Adrenal gland (tissue), 12 donors: Measurements from ENCODE around the gene SPTLC2. TPM values are rescaled to one million over a fixed set of nuclear protein-coding genes. Genes with fewer than 3 reads are reported as not detected.

Source experiments
- DNase-seq, 7 donors: peaks; one replicate each; pipeline ENCODE4 v3.0.0-alpha.2; 2019 to 2020
- H3K27ac ChIP-seq, 5 donors: fragments of 200-600 bp; sonication (generic) in 4 of 5; 1 replicate in 3 of 5; 2 replicates in 2 of 5; pipeline versions ENCODE4 v1.5.1 to v1.8.0; 2016 to 2020; ENCODE audit warnings: mild to moderate bottlenecking in 1 of 5
- H3K27me3 ChIP-seq: fragments of 200-600 bp; 2 replicates; pipeline ENCODE4 v1.8.0; 2021
- H3K36me3 ChIP-seq, 2 donors: fragments of 200-600 bp; replicated peaks in 1 of 2; 1 replicate in 1 of 2; 2 replicates in 1 of 2; pipeline versions ENCODE4 v1.5.1 to v1.8.0; 2018 to 2022
- H3K4me1 ChIP-seq, 2 donors: fragments of 200-600 bp; replicated peaks in 1 of 2; 1 replicate in 1 of 2; 2 replicates in 1 of 2; pipeline versions ENCODE4 v1.5.1 to v1.8.0; 2018 to 2021
- H3K4me3 ChIP-seq, 4 donors: fragments of 200-600 bp; sonication (generic) in 3 of 4; one replicate each; pipeline ENCODE4 v1.5.1; 2016 to 2018
- H3K9me3 ChIP-seq, 3 donors: fragments of 200-600 bp; sonication (generic) in 1 of 3; replicated peaks in 1 of 3; 1 replicate in 2 of 3; 2 replicates in 1 of 3; pipeline versions ENCODE4 v1.5.1 to v1.8.0; 2016 to 2021
- CTCF ChIP-seq, 6 experiments: fragments of 450-650 bp in 4 of 6; fragments of 200-600 bp in 2 of 6; sonication (generic) in 1 of 6; IDR thresholded peaks; 1 replicate in 5 of 6; 2 replicates in 1 of 6; pipeline versions ENCODE4 v1.5.1 to v1.8.0; 2016 to 2021; ENCODE audit warnings: antibody characterized with exemption in 6 of 6, mild to moderate bottlenecking in 2 of 6, moderate library complexity in 1 of 6
- POLR2A ChIP-seq, 2 donors: fragments of 450-650 bp; IDR thresholded peaks; one replicate each; pipeline ENCODE4 v1.6.1; 2017; ENCODE audit warnings: antibody characterized with exemption in 2 of 2, mild to moderate bottlenecking in 2 of 2, moderate library complexity in 1 of 2
- WGBS, 4 donors: extraction: QIAGEN DNeasy Blood & Tissue Kit in 2 of 4; methylation state at CpG; one replicate each; pipeline versions ENCODE4 v1.1.5 to v1.1.7; 2013 to 2017; 5-methylcytosine and 5-hydroxymethylcytosine counted together
- intact Hi-C, 2 donors: fragments of 100-400 bp; cut with DNase I; formaldehyde crosslinking; loops; one replicate each; pipeline versions ENCODE4 v1.14.1 to v1.15.0; 2022 to 2023
- polyA plus RNA-seq, 3 donors: library from polyadenylated mRNA; stranded (reverse); fragments of 200-250 nt in 2 of 3; fragments of 350-450 nt in 1 of 3; fragmentation: Illumina TruSeq in 1 of 3; extraction: RNeasy Lipid Tissue Mini Kit (QIAGEN cat#74804) in 1 of 3; gene quantifications; one replicate each; pipeline ENCODE4 v1.2.3, GENCODE V29; 2013 to 2014
- total RNA-seq, 9 donors: library from RNA; depleted of rRNA in 4 of 9; stranded (reverse); fragments of >200 nt in 4 of 9; fragments of 120-200 nt in 1 of 9; fragmentation: NEBNext Ultra II Directional in 1 of 9; extraction: Animal tissue kit (Norgen Biotek cat#: 25700) in 1 of 9; gene quantifications; one replicate each; pipeline versions ENCODE4 v1.1.0 to v1.2.4, GENCODE V29; 2013 to 2023
- donor health status: healthy with polysubstance abuse.
- donor health status: Bipolar disorder and iron deficiency.
- donor health status: DM: yes; HTN: yes; CAD: no.
- donor health status: DM: no; HTN: no; CAD: no.
- donor health status: DM: no; HTN: no; CAD: no.
- donor health status: DM: yes; HTN: yes; CAD: no.

SPTLC2 gene
- total and polyA plus RNA-seq, 12 donors, result 7.1 to 61.9 (median 35.6) TPM

- Histone ChIP-seq H3K4me1 (peaks cover 12 to 67% of the 10 kb centered on the region in 2 donors), H3K4me3 (peak overlapping the region in 1 of 4 donors; percentile 44), H3K27ac (no peak overlapping the region), H3K27me3 (no peaks in the 10 kb centered on the region), H3K9me3 (no peaks in the 10 kb centered on the region), H3K36me3 (no peaks in the 10 kb centered on the region)
- no peak for DNase-seq
- intact Hi-C loops, result no loop called here
- WGBS, 4 donors, result 22 to 41% (median 31%) methylated on average over 3 to 4 of the region's 4 CpGs
- TF ChIP-seq CTCF (IDR thresholded peaks at IDR 0.05) (no peak), POLR2A (IDR thresholded peaks at IDR 0.05) (no peak)
Observed at GRCh38 chr14:77580964-77581505, 35.4 kb downstream of the SPTLC2 start.

- intact Hi-C loops, result no loop called here
- no peak for TF ChIP-seq CTCF (IDR thresholded peaks at IDR 0.05)
- no peak for TF ChIP-seq POLR2A (IDR thresholded peaks at IDR 0.05)
- H3K9me3 ChIP-seq, result no peaks in the 10 kb centered on the region
- WGBS, 4 donors, result 83 to 92% (median 88%) methylated on average over 4 of the region's 4 CpGs
- H3K4me3 ChIP-seq, result peak overlapping the region in 1 of 4 donors; percentile 44
- H3K36me3 ChIP-seq, result no peaks in the 10 kb centered on the region
- no peak for DNase-seq
- H3K27ac ChIP-seq, result no peak overlapping the region
- peaks cover 11 to 61% of the 10 kb centered on the region in 2 donors for H3K4me1 ChIP-seq
- no peaks in the 10 kb centered on the region for H3K27me3 ChIP-seq
Observed at GRCh38 chr14:77580477-77580876, 36.0 kb downstream of the SPTLC2 start.

- Histone ChIP-seq H3K4me3 (no peak overlapping the region), H3K9me3 (no peaks in the 10 kb centered on the region), H3K4me1 (peaks cover 4 to 54% of the 10 kb centered on the region in 2 donors), H3K36me3 (no peaks in the 10 kb centered on the region), H3K27ac (no peak overlapping the region), H3K27me3 (no peaks in the 10 kb centered on the region)
- no peak for TF ChIP-seq CTCF (IDR thresholded peaks at IDR 0.05)
- no peak for TF ChIP-seq POLR2A (IDR thresholded peaks at IDR 0.05)
- 63 to 83% (median 74%) methylated on average over 1 of the region's 1 CpG for WGBS, 4 donors
- intact Hi-C loops, result no loop called here
- no peak for DNase-seq
Observed at GRCh38 chr14:77579780-77580179, 36.7 kb downstream of the SPTLC2 start.

GRCh38 chr14:77579065-77579464, 37.4 kb downstream of the SPTLC2 start:
- Histone ChIP-seq H3K27ac (no peak overlapping the region), H3K4me3 (no peak overlapping the region), H3K4me1 (peaks cover 0 to 47% of the 10 kb centered on the region in 2 donors), H3K36me3 (no peaks in the 10 kb centered on the region), H3K27me3 (no peaks in the 10 kb centered on the region), H3K9me3 (no peaks in the 10 kb centered on the region)
- intact Hi-C loops, result no loop called here
- 60 to 71% (median 62%) methylated on average over 2 of the region's 2 CpGs for WGBS, 4 donors
- no peak for TF ChIP-seq POLR2A (IDR thresholded peaks at IDR 0.05)
- no peak for TF ChIP-seq CTCF (IDR thresholded peaks at IDR 0.05)
- no peak for DNase-seq
